IMR-90 (cell line): ENCODE results near the gene ADGRV1. TPM values are rescaled to one million over a fixed set of nuclear protein-coding genes. Genes with fewer than 3 reads are reported as not detected.

ENCODE experiments used
- ATAC-seq: fragments of 200-7000 bp; cut with Tn5 transposase; 2 replicates; pipeline ENCODE4 v1.9.1; 2020; ENCODE audit warnings: low read depth, mild to moderate bottlenecking, moderate library complexity
- BruUV-seq: library from RNA; stranded (reverse); fragments of 400-500 nt; replicated peaks from 2 replicates; lab custom pipeline; 2021; lab: Mats Ljungman, UMichigan
- CTCF ChIA-PET: fragments of 300-600 bp; formaldehyde crosslinking; extraction: SDS; loops from one replicate; lab custom pipeline; 2021; ENCODE audit warnings: antibody characterized with exemption; lab: Yijun Ruan, JAX
- POLR2A ChIA-PET: fragments of 300-600 bp; sonication (Branson Sonifier 250); formaldehyde crosslinking; loops from one replicate; lab custom pipeline; 2022; ENCODE audit warnings: antibody characterized with exemption; ENCODE audit not compliant: unreplicated experiment; lab: Charles Lee
- DNase-seq: peaks from one replicate; pipeline ENCODE4 v3.0.0; 2013
- H2AFZ ChIP-seq: replicated peaks from 2 replicates; pipeline ENCODE3; 2013; ENCODE audit warnings: low read length, mild to moderate bottlenecking; ENCODE audit not compliant: poor library complexity
- H2AK5ac ChIP-seq: 2 replicates; pipeline ENCODE4 v1.6.1; 2013; ENCODE audit warnings: low read depth, low read length, inconsistent platforms
- H2AK9ac ChIP-seq: replicated peaks from 2 replicates; pipeline ENCODE3; 2013; ENCODE audit warnings: mild to moderate bottlenecking, low read depth, low read length, moderate library complexity; ENCODE audit not compliant: poor library complexity
- H2BK120ac ChIP-seq: 2 replicates; pipeline ENCODE4 v1.6.1; 2013; ENCODE audit warnings: low read depth, low read length, inconsistent platforms
- H2BK15ac ChIP-seq: 3 replicates; pipeline ENCODE4 v1.6.1; 2013; ENCODE audit warnings: low read depth, low read length, inconsistent platforms
- H2BK20ac ChIP-seq: 2 replicates; pipeline ENCODE4 v1.6.1; 2013; ENCODE audit warnings: low read depth, mild to moderate bottlenecking, inconsistent platforms, low read length, moderate library complexity
- H2BK5ac ChIP-seq: 2 replicates; pipeline ENCODE4 v1.6.1; 2013; ENCODE audit warnings: mild to moderate bottlenecking, low read depth, low read length, inconsistent platforms; ENCODE audit not compliant: poor library complexity, severe bottlenecking
- H3K14ac ChIP-seq: replicated peaks from 2 replicates; pipeline ENCODE4 v1.6.1; 2013; ENCODE audit warnings: low read depth, low read length, inconsistent platforms
- H3K18ac ChIP-seq: 2 replicates; pipeline ENCODE4 v1.6.1; 2013; ENCODE audit warnings: low read depth, low read length, control low read depth
- H3K23ac ChIP-seq: 2 replicates; pipeline ENCODE4 v1.6.1; 2013; ENCODE audit warnings: low read depth, low read length, inconsistent platforms
- H3K27ac ChIP-seq: 2 replicates; pipeline ENCODE4 v1.5.1; 2013; ENCODE audit warnings: mild to moderate bottlenecking, control low read depth, low read length; ENCODE audit not compliant: insufficient read depth
- H3K27me3 ChIP-seq: 2 replicates; pipeline ENCODE4 v1.6.1; 2013; ENCODE audit warnings: low read length; ENCODE audit not compliant: control insufficient read depth, insufficient read depth
- H3K36me3 ChIP-seq: 2 replicates; pipeline ENCODE4 v1.6.1; 2013; ENCODE audit warnings: low read length, mixed read lengths; ENCODE audit not compliant: control insufficient read depth, insufficient read depth
- H3K4ac ChIP-seq: 2 replicates; pipeline ENCODE4 v1.6.1; 2013; ENCODE audit warnings: low read depth, low read length, inconsistent platforms
- H3K4me1 ChIP-seq: 2 replicates; pipeline ENCODE4 v1.6.1; 2013; ENCODE audit warnings: low read length, mixed read lengths; ENCODE audit not compliant: control insufficient read depth, insufficient read depth
- H3K4me2 ChIP-seq: 2 replicates; pipeline ENCODE4 v1.6.1; 2013; ENCODE audit warnings: low read depth, mild to moderate bottlenecking, control low read depth, low read length, moderate library complexity
- H3K4me3 ChIP-seq: 2 replicates; pipeline ENCODE4 v1.5.1; 2013; ENCODE audit warnings: low read depth, mild to moderate bottlenecking, control low read depth, low read length, moderate library complexity; ENCODE audit not compliant: insufficient read depth
- H3K56ac ChIP-seq: 2 replicates; pipeline ENCODE4 v1.6.1; 2013; ENCODE audit warnings: low read length, inconsistent platforms; ENCODE audit not compliant: insufficient read depth; ENCODE audit errors: extremely low read depth
- H3K79me1 ChIP-seq, 2 experiments: 2 replicates each; pipeline ENCODE4 v1.6.1; 2013; ENCODE audit warnings: low read length in 2 of 2, inconsistent platforms in 1 of 2, low read depth in 1 of 2
- H3K9ac ChIP-seq: 2 replicates; pipeline ENCODE4 v1.6.1; 2013; ENCODE audit warnings: low read depth, low read length, control low read depth
- H3K9me1 ChIP-seq: 2 replicates; pipeline ENCODE4 v1.6.1; 2013; ENCODE audit warnings: low read length, inconsistent platforms; ENCODE audit not compliant: insufficient read depth
- H3K9me3 ChIP-seq: 2 replicates; pipeline ENCODE4 v1.6.1; 2013; ENCODE audit warnings: low read length; ENCODE audit not compliant: control insufficient read depth, insufficient read depth
- H4K20me1 ChIP-seq: 2 replicates; pipeline ENCODE4 v1.6.1; 2013; ENCODE audit warnings: low read length, inconsistent platforms; ENCODE audit not compliant: insufficient read depth
- H4K5ac ChIP-seq: 2 replicates; pipeline ENCODE4 v1.6.1; 2013; ENCODE audit warnings: mild to moderate bottlenecking, low read depth, low read length, control low read depth
- H4K8ac ChIP-seq, 2 experiments: 2 replicates each; pipeline ENCODE4 v1.6.1; 2013; ENCODE audit warnings: low read depth in 2 of 2, low read length in 2 of 2, control low read depth in 1 of 2, inconsistent platforms in 1 of 2
- H4K91ac ChIP-seq: 2 replicates; pipeline ENCODE4 v1.6.1; 2013; ENCODE audit warnings: low read depth, low read length, inconsistent platforms; ENCODE audit not compliant: insufficient read depth
- SMC3 ChIP-seq: fragments of 150-350 bp; IDR thresholded peaks from 2 replicates; pipeline ENCODE4 v1.6.1; 2016; ENCODE audit warnings: low read depth, mild to moderate bottlenecking, antibody characterized with exemption, low read length, moderate library complexity
- WGBS, 2 experiments: methylation state at CpG; one replicate each; pipeline versions ENCODE4 v1.1.5 to v1.1.7; 2013; ENCODE audit warnings: missing lambda C conversion rate in 2 of 2; ENCODE audit not compliant: insufficient read length in 1 of 2; ENCODE audit errors: extremely low coverage in 2 of 2; 5-methylcytosine and 5-hydroxymethylcytosine counted together
- dilution Hi-C: fragments of 300-500 bp; cut with HindIII; formaldehyde crosslinking; loops from one replicate; pipeline ENCODE4 v1.14.3; 2018; ENCODE audit warnings: low sequenced_read_pairs; ENCODE audit not compliant: unreplicated experiment
- in situ Hi-C: fragments of 300-500 bp; cut with MboI; formaldehyde crosslinking; loops from 3 replicates; pipeline ENCODE4 v1.14.3; 2019; ENCODE audit warnings: low sequenced_read_pairs, inconsistent platforms, mixed read lengths
- intact Hi-C: fragments of 100-400 bp; cut with micrococcal nuclease; formaldehyde crosslinking; loops from 2 replicates; pipeline ENCODE4 v1.10.0; 2022
- polyA plus RNA-seq, 3 experiments: library from polyadenylated mRNA; depleted of rRNA; stranded (reverse); fragments of >200 nt; gene quantifications; 2 replicates each; pipeline ENCODE4 v1.2.3, GENCODE V29; 2012; ENCODE audit warnings: low replicate concordance in 1 of 3
- total RNA-seq: library from RNA; depleted of rRNA; stranded (reverse); fragments of >200 nt; gene quantifications from 2 replicates; pipeline ENCODE4 v1.2.3, GENCODE V29; 2012

Gene ADGRV1
- total and polyA plus RNA-seq, 2 of the 4 experiments (the other 2 are of a cell fraction): under 0.01 TPM; not detected in 1

- no CpG with 5 or more reads among the region's 4 CpGs for WGBS, 2 experiments
- Histone ChIP-seq H4K8ac (no peak overlapping the region), H2BK120ac (no peak overlapping the region), H3K9me1 (no peaks in the 10 kb centered on the region), H3K27me3 (no peaks in the 10 kb centered on the region), H3K23ac (no peak overlapping the region), H4K5ac (no peak overlapping the region), H3K79me1 (no peaks in the 10 kb centered on the region), H3K4me3 (no peak overlapping the region), H2AK5ac (no peak overlapping the region), H2BK5ac (no peak overlapping the region), H3K9ac (no peak overlapping the region), H3K4ac (no peak overlapping the region), H3K4me1 (no peaks in the 10 kb centered on the region), H3K36me3 (no peaks in the 10 kb centered on the region), H4K91ac (no peak overlapping the region), H3K9me3 (no peaks in the 10 kb centered on the region), H3K56ac (no peak overlapping the region), H3K14ac (no peak overlapping the region), H2AK9ac (no peak overlapping the region), H2BK20ac (no peak overlapping the region), H3K18ac (no peak overlapping the region), H3K4me2 (no peak overlapping the region), H2AFZ (no peak overlapping the region), H3K27ac (no peak overlapping the region), H2BK15ac (no peak overlapping the region), H4K20me1 (no peaks in the 10 kb centered on the region)
- dilution Hi-C loops (no loop called here), intact Hi-C loops (no loop called here), in situ Hi-C loops (no loop called here)
- DNase-seq: no peak
- ChIA-PET CTCF (interaction anchor here (0.6 kb wide), 1 partner anchor 88 kb away, joined by 4 read pairs; no protein-coding TSS in a partner anchor), POLR2A (no interaction called here)
- no TSS peak for BruUV-seq
- TF ChIP-seq SMC3: no peak
- ATAC-seq: no peak
These were observed 181.7 kb downstream of the ADGRV1 start for GRCh38 chr5:90740244-90740799.
